HG03521 (cell line): ENCODE measurements around the gene WASF3.
"Not testable (repeated sequence)": the region's sequence is repeated elsewhere in the genome, so short reads cannot be mapped to it uniquely, and the experiment has no call there.

Experiments
- ATAC-seq: cut with Tn5 transposase; IDR thresholded peaks from one replicate; pipeline ENCODE4 v1.9.1; 2021; ENCODE audit warnings: mild to moderate bottlenecking, moderate library complexity; ENCODE audit not compliant: unreplicated experiment

The WASF3 gene

DNA sequence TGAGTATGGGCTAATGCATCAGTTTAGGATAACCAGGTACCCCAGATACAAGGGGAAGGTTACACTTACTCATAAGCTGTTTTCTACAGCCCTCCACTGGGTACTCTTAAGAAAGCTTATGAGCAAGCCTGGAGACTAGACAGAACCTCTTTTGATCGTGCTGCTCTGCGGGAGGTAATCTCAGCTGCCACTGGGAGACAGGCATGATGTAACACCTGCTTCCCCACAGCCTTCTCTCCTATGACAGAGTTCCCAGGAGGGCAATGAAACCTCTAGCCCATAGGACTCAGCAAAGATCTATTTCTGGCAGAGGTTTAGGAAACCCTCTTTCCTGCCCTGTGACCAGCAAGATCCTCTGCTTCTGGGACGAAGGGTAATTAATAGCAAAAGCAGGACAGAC, 65.6 kb downstream of the WASF3 start:
- no peak for ATAC-seq

DNA sequence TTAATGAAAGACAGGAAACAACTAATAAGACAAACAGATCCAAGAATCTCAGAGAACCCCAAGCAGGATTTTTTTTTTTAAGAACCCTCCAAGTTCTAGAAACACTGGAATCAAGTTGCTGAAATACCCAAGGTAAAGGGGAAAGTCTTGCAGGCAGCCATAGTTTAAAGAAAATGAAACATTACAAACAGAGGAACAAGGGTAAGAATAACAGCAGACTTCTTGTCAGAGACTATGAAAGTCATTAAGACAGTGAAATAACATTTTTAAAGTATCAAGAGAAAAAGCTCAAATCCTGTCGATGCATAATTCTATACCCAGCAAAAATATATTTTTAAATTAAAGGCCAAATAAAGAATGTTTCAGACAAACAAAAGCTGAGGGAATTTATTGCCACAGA, 67.1 kb downstream of the WASF3 start:
- no peak for ATAC-seq

DNA sequence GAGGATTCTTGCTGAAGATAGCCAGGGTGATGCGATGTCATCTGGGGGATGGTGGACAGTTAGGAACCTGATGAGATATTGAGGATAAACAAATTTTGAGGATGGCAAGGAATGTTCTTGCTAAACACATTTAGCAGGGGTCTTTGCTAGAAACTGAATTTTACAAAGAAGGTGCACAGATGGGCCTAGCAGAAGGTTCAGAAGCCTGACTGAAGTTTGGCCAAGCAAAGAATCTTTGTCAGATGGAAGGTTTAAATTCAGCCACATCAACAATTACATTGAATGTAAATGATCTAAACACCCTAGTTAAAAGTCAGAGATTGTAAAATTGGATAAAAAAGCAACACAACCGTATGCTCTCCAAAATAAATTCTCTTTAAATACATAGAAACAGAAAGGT, 68.8 kb downstream of the WASF3 start:
- no peak for ATAC-seq

DNA sequence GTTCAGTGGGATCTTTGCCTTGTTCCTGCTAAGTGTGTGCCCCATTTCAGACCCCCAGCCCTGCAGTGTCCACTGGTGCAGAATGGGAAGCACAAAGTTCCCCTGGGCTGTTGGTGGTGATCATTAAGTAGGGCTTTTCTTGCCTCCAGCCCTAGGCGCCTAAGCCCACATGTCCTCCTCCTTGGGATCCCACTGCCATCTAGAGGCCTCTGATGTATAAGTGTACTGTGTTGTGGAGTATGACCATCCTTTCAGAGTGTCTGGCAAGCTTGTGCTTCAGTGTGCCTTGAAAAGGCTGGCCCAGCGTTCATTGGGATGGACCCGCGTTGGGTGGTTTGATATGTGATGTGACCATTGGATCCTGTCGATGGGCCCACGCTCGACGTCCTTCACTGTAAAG, 71.2 kb downstream of the WASF3 start:
- ATAC-seq, result no peak

DNA sequence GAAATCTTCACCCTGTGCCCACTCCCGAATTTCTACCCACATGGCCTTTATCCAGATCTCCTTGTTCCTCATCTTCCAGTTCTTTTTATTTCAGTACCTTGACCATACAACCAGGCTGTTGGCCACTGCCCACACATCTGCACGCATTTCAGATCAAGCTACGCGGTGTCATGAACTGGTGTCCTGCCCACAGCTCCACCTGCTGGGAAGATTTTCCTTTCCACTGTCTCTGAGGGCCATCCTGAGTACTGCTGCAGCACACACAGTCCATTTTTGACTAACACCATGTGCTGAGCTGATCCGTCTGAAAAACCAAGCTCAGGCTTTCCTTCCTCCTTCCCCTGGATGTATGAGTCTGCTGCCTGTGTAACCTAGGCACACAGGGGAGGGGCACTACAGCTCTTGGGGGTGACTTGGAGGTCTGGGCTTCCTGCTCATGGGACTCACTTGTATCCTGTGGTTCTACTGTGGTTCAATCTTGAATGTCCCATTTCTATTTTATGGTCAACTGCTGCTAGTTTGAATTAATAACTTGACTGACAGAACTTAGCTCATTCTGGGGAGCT, 71.9 kb downstream of the WASF3 start:
- ATAC-seq, result no peak

DNA sequence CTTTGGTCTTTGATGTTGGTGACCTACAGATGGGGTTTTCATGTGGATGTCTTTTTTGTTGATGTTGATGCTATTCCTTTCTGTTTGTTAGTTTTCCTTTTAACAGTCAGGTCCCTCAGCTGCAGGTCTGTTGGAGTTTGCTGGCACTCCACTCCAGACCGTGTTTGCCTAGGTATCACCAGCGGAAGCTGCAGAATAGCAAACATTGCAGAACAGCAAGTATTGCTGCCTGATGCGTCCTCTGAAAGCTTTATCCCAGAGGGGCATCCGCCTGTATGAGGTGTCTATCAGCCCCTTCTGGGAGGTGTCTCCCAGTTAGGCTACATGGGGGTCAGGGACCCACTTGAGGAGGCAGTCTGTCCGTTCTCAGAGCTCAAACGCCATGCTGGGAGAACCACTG, 78.2 kb downstream of the WASF3 start:
- ATAC-seq, result not testable (repeated sequence)

DNA sequence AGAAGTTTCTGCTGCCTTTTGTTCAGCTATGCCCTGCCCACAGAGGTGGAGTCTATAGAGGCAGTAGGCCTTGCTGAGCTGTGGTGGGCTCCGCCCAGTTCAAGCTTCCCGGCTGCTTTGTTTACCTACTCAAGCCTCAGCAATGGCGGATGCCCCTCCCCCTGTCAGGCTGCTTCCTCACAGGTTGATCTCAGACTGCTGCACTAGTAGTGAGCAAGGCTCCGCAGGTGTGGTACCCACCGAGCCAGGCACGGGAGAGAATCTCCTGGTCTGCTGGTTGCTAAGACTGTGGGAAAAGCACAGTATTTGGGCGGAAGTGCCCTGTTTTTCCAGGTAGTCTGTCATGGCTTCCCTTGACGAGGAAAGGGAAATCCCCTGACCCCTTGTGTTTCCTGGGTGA, 78.6 kb downstream of the WASF3 start:
- ATAC-seq, result not testable (repeated sequence)

DNA sequence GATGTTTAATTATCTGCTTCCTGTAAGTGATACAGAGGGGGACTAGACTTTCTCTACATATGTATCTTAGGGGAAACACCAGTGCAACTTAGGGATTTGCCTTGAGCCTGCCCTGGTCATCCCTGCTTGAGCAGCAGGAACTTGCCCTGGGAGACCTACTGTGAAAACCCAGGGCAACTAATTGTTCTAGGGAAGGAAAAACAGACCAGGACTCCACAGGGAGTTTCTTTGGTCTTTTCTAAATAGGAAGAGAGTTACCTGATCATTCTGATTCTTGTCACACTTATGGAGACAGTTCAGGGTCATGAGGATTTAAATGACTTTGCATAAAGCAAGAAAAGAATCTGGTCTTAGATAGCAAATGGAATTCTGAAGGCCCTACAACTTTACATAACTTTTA, 89.1 kb downstream of the WASF3 start:
- ATAC-seq, result no peak

DNA sequence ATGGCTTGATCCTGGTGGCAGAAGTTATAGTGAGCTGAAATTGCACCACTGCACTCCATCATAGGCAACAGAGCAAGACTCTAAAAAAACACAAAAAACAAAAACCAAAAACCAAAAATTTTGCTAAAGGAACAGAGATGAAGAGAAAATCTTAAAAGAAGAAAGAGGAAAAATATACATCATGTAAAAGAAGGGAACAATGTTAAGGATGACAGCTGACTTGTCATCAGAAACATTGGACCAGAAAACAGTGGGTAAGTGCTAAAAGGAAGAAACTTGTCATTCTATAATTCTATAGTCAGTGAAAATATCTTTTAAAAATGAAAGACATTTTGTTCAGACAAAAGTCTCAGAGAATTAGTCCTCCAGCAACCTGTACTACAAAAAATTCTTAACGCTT, 93.8 kb downstream of the WASF3 start:
- no peak for ATAC-seq

DNA sequence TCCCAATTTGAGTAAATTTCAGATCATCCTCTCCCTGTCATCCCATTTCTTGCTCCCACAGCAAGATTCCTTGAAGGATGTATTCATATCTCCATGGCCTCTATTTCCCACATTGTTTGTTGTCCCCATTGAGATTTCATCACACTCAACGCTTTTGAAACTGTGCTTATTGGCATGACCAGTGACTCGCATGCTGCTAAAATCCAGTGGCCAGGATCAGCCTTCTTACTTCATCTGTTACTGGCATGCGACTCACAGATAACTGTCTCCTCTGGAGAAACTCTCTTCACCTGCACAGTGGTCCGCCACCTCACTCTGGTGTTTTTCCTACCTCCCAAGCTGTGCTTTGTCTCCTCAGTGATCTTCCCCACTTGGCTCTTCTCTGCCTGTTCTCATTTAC, 95.8 kb downstream of the WASF3 start:
- ATAC-seq, result no peak

DNA sequence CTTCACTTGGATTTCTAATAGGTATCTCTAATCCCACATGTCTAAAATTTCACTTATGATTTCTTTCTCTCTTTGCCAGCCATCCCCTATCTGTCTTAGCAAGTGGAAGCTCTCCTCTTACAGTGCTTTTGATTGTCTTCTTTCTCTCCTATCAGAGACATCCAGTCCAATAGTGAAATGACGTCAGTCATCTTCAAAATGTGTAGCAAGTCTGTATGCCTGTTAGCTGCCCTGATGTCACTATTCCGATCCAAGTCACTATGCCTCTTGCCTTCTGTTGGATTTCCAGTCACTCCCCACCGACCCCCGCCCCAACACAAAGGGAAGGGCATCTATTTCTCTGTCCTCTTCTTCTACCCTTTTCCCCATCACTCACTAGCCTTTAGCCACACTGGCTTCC, 96.4 kb downstream of the WASF3 start:
- ATAC-seq, result no peak

DNA sequence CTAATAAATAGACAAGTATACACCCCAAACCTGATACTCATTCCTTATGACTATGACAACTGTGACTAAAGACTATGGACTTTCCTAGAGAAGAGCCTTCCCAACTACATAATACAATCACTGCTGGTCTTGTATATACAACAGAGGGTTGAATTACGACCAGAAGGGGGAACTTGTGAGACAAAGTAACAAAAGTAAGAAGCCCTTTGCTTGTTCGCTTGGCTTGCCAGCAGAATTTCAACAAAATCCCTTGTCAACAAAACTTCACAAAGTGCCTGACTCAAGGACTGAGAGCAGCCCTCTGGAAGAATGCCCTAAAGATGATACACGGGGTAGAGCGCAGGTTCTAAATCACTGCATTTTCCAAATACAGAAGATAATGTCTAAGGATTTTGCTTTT, 99.4 kb downstream of the WASF3 start:
- ATAC-seq, result no peak

DNA sequence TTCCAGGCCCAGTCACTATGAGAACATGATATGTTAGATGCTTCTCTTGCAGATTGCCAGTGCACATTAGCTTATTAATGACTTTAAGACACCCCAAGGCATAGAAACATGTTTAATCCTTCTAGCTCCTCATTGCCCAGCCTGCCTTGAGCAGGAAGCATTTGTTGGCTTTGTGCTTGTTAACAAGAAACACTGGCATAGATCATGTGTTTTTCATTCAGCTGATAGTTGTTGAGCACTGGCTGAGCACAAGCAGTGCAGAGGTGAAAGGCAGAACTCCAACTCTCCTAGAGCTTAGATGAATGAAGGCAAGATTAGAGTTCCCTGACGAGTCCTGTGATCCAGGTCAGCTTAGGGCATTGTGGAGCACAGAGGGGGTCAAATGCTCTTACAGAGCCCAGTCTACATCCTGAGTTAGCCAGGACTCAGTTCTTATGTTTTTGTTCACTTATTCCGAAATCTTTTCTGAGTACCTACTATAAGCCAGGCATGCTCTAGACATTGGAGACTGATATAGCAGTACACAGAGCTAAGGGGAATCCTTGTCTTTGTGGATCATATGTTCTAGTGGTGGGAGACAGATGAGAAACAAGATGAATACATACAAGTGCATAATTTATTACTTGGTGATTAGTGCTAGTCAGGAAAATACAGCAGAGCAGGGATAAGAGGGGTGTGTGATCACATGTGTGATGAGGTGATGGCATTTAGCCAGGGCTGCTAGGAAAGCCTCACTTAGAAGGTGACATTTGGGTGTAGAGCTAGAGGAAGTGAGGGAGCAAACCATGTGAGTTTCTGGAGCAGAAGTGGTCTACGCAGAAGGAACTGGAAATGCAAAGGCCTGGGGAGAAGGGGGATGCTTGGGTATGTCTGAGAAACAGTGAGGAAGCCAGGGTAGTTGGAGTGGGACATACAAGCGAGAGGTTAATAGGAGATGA, 101.2 kb downstream of the WASF3 start:
- no peak for ATAC-seq

DNA sequence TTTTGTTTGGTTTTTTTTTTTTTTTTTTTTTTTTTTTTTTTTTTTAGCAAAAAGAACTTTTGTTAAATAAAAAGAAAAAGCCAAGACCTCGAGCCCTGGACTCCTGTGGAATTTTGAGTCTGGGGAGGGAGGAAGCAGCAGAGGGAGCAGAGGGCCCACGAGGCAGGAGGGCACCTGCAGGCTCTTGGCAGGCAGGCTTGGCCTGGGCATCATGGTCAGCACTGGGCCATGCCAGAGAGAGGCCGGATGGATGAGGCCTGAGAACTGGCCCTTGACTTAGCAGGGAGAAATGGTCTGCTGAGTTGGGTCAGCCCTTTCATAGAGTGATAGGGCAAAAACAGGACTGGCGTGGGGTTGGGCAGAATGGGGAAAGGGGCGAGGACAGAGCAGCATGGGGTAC, 102.7 kb downstream of the WASF3 start:
- no peak for ATAC-seq

DNA sequence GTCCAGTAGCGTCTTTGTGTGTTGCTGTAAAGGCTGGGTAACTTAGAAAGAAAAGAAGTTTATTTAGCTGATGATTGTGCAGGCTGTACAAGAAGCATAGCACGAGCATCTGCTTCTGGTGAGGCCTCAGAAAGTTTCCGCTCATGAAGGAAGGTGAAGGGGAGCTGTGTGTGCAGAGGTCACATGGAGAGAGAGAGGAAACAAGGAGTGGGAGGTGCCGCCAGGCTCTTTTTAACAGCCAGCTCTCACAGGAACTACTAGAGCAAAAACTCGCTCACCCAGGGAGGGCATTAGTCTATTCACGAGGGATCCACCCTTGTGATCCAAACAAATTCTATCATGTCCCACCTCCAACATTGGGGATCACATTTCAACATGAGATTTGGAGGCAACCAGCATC, 103.3 kb downstream of the WASF3 start:
- no peak for ATAC-seq

DNA sequence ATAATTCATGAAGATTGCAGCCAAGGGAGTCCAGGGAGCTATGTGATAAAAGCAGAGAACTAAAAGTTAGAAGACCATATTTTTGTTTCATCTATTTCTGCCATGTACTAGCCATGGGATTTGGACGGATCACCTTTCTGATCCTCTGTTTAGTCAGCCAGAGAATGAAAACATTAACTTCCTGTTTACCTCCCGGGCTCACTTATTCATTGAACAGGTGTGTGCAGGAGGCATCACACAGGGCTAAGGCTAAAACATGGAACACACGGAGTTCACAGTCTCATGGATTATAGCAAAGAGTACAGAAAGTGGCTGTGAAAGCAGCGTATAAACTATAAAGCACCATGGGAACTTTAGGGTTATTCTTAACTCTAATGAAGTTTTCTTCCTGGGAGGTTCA, 106.3 kb downstream of the WASF3 start:
- ATAC-seq, result no peak

DNA sequence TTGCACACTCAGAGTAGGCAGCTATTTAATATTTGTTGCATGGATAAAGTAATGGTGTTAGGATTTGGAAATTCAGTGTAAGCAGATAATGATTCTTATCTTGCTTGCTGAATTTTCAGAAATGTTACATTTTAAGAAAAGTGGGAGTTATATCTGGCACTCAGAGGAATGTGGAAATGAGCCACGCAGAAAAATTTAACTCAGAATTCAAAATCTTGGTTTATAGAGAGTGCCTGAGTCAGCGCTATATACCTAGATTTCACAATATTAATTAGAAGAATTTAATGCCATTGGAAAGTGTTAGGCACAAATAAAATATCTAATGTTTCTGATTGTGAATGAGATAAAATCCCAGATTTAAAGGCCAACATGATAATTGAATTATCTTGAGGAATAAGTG, 106.8 kb downstream of the WASF3 start:
- ATAC-seq, result no peak

DNA sequence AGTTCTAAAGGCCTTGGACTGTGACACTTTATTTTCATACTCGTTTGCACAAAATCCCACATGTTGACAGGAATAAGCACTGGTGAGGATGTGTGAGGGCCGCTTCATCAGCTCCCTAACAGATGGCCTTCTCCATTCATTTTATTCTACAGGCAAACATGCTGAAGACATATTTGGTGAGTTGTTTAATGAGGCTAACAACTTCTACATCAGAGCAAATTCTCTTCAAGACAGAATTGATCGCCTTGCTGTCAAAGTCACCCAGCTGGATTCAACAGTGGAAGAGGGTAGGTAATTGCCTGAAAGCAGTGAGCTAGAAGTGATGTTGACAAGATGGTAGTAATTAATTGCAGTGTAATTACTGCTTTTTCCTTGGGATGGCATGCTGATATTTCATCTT, 107.4 kb downstream of the WASF3 start:
- no peak for ATAC-seq

DNA sequence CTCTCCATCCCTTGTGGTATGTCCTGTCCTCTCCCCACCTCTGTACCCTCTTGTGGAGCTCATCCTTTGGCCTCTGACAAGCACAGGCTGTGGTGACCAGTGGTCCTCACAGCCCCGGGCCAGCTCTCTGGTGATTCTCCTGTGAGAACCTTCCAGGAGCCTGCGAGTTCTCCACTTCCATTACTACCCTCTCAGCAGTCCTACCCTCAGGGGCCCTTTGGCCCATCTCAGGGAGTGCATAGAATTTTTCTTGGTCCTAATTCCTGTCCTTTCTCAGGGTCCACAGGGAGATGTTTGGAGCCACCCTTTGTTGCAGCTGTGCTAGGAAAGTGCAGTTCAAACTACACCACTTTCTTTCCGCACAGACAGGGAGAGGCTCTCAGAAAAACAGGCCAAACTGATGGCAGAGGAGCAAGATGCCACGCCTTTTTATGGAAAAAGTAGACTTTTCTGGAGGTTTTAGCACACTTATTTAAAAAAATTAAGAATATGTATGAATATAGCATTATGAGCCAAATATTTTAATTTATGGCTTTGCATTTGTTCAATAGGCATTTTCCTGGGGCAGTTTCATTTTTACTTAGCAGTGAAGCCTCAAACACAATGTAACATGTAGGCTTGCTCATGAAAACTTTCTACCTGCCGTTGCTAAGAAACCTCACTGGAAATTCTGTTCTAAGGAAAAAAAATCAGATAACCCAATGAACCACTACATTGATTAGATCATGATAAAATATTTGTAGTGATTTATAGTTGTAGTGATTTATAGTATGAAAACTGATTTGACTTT, 111.1 kb downstream of the WASF3 start:
- ATAC-seq, result no peak

DNA sequence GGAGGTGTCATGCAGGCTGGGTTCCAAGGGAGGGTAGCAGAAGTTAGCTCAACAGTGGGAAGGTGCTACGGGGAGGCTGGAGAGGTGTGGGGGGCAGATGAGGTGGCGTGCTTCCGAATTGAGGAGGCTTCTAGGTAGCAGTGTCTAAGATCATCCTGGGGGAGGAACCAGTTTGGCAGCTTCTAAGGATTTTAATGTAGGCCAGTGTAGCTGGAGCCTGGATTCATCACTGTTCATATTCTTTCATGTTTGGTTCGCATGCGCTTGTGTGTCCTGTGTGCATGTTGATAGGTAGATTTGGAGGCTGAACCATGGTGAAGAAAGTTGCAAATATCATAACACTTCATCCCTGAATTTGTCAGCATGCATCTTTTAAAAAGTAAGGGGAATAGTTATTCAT, 116.4 kb downstream of the WASF3 start:
- ATAC-seq, result no peak

DNA sequence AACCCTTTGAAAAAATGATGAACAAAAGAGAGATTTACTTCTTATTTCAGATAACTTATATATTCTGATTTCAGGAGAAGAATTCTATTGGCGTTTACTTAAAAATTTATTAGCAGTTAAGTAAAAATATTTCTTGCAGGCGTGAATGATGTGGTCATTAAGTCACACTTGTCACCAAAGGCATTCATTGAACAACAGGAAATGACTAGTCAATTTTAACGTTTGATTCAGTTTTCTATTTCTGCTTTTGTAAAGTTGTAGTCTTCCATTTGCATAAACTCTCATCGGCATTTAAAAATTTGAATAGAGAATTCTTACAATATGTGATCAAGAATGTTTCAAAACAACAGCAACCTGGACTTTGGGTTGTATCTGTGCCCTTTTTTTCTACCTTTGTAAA, 119.7 kb downstream of the WASF3 start:
- ATAC-seq, result no peak

DNA sequence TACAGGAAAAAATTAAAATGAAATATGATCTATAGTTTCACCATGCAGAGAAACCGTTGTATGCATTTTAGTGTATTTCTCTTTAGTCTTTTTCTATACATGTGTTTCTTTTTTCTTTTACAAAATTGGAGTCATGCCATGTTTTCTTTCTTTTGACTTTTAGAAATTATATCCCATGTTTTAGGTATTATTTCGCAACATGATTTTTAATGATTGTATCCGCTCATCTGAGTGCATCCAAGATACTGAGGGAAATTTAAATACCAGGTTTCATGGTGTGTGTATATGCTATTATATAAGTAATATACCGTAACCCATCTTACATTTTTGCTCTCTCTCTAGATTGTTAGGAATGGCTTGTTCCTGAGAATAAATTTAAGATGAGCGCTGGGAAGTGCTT, 120.8 kb downstream of the WASF3 start:
- no peak for ATAC-seq
